ENCODE results near the gene DMAP1. TPM values are rescaled to one million over a fixed set of nuclear protein-coding genes. Genes with fewer than 3 reads are reported as not detected.

DMAP1 gene
- total and polyA plus RNA-seq, 2 of the 8 experiments (the other 6 are each of a cell fraction or from before 2014, with no cell fraction given) = 36.4 to 42.4 TPM

GRCh38 chr1:44251486-44251885 lies 38.2 kb downstream of the DMAP1 start (continued):
- TF ChIP-seq FOSL1 (IDR thresholded peaks at IDR 0.05; ENCODE audit: insufficient read depth, low read depth, low read length) = no peak

Data from H1 (cell line).